ENCODE results near the gene AHCYL1. TPM values are rescaled to one million over a fixed set of nuclear protein-coding genes. Genes with fewer than 3 reads are reported as not detected.

Gene AHCYL1
- total RNA-seq, 1 experiment from 2014 or later = 92.0 TPM

DNA sequence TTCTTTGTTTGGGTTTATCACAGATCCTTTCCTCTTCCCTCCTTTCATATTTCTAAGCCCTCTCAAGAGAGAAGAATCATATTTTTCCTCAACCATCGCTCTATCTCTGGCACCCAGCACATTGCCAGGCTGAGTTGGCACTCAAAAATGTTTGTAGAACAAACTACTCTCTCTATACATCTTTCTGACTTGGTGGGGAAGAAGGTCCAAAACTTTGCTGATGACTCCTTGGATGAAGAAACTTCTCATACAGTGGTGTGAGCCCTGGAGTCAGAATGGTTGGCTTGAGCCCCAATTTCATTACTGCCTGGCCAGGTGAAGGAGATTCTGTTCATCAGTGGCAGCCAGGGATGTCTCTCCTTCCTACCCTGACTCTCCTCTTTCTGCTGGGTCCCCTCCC is 74.0 kb downstream of the AHCYL1 start (continued):
- TF ChIP-seq, protein P1, sequence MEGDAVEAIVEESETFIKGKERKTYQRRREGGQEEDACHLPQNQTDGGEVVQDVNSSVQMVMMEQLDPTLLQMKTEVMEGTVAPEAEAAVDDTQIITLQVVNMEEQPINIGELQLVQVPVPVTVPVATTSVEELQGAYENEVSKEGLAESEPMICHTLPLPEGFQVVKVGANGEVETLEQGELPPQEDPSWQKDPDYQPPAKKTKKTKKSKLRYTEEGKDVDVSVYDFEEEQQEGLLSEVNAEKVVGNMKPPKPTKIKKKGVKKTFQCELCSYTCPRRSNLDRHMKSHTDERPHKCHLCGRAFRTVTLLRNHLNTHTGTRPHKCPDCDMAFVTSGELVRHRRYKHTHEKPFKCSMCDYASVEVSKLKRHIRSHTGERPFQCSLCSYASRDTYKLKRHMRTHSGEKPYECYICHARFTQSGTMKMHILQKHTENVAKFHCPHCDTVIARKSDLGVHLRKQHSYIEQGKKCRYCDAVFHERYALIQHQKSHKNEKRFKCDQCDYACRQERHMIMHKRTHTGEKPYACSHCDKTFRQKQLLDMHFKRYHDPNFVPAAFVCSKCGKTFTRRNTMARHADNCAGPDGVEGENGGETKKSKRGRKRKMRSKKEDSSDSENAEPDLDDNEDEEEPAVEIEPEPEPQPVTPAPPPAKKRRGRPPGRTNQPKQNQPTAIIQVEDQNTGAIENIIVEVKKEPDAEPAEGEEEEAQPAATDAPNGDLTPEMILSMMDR (IDR thresholded peaks at IDR 0.05 in 2 of 3, conservative IDR thresholded peaks at IDR 0.05 in 1 of 3; ENCODE audit: borderline replicate concordance in 1 of 3, insufficient read depth in 1 of 3, low read depth in 2 of 3, low read length in 2 of 3) = no peak
- no peak for TF ChIP-seq ELF1 (IDR thresholded peaks at IDR 0.05; ENCODE audit: borderline replicate concordance, low read depth)
- TF ChIP-seq EGR1 (IDR thresholded peaks at IDR 0.05; ENCODE audit: low read depth) = no peak
- no peak for TF ChIP-seq SP1 (IDR thresholded peaks at IDR 0.05; ENCODE audit: low read depth)

- Histone ChIP-seq H2AFZ (ENCODE audit: low read depth, low read length, poor library complexity, severe bottlenecking) (no peak overlapping the region), H4K20me1 (ENCODE audit: insufficient read depth) (no peaks in the 10 kb centered on the region), H3K79me2 (ENCODE audit: insufficient read depth, low read length) (no peaks in the 10 kb centered on the region), H3K27me3 (ENCODE audit: insufficient read depth, low read length) (no peaks in the 10 kb centered on the region), H3K4me1 (ENCODE audit: control insufficient read depth in 1 of 2, insufficient read depth in 2 of 2, low read length in 2 of 2) (no peaks in the 10 kb centered on the region), H3K9me3 (ENCODE audit: control insufficient read depth in 1 of 2, insufficient read depth in 1 of 2, low read depth in 1 of 2, low read length in 2 of 2) (no peaks in the 10 kb centered on the region), H3K27ac (ENCODE audit: low read depth, low read length) (no peak overlapping the region), H3K4me2 (ENCODE audit: low read length) (no peak overlapping the region), H3K9me2 (ENCODE audit: insufficient read depth) (no peaks in the 10 kb centered on the region), H3K36me3 (ENCODE audit: control insufficient read depth in 1 of 2, insufficient read depth in 2 of 2, low read length in 2 of 2) (peaks cover 21 to 22% of the 10 kb centered on the region in 2 experiments; a peak in 3 of 4 replicates), H3K9ac (ENCODE audit: low read length) (no peak overlapping the region), H3K4me3 (replicated peaks in 1 of 2; ENCODE audit: low read depth in 1 of 2, low read length in 2 of 2) (no peak overlapping the region)
- ATAC-seq (no peak), DNase-seq (ENCODE audit: low read depth, low spot score) (no peak)
- RAD21 ChIA-PET (ENCODE audit: low non-redundant PET in 1 of 2, low total read pairs in 2 of 2, uncharacterized antibody in 2 of 2, unreplicated experiment in 2 of 2) = no interaction called here
- BruUV-seq (replicated peaks) = no TSS peak
- CTCF ChIA-PET = interaction anchor here (1.0 to 2.2 kb wide), 16 partner anchors 8 to 437 kb away, joined by 3 to 14 read pairs (median 4); partner anchors contain the start of genes AHCYL1, ALX3 and STRIP1
- POLR2A ChIA-PET = no interaction called here
- intact Hi-C loops (cut with micrococcal nuclease) = no loop called here
- TF ChIP-seq ZNF274 (IDR thresholded peaks at IDR 0.05; ENCODE audit: low read depth, low read length) (no peak), SIN3A (IDR thresholded peaks at IDR 0.05; ENCODE audit: low read depth) (no peak), SRF (IDR thresholded peaks at IDR 0.05; ENCODE audit: low read depth) (no peak), EZH2 (IDR thresholded peaks at IDR 0.05) (no peak), POLR2A (IDR thresholded peaks at IDR 0.05; ENCODE audit: borderline replicate concordance, extremely low read depth, insufficient read depth, insufficient read length) (no peak), POLR2AphosphoS5 (IDR thresholded peaks at IDR 0.05; ENCODE audit: low read depth, low read length) (no peak), ZFX (IDR thresholded peaks at IDR 0.05) (no peak), YY1 (IDR thresholded peaks at IDR 0.05; ENCODE audit: extremely low read depth, insufficient replicate concordance, low read depth, low read length) (no peak)
- TF ChIP-seq, protein P2, sequence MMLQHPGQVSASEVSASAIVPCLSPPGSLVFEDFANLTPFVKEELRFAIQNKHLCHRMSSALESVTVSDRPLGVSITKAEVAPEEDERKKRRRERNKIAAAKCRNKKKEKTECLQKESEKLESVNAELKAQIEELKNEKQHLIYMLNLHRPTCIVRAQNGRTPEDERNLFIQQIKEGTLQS (IDR thresholded peaks at IDR 0.05) = no peak
- TF ChIP-seq, protein P3, sequence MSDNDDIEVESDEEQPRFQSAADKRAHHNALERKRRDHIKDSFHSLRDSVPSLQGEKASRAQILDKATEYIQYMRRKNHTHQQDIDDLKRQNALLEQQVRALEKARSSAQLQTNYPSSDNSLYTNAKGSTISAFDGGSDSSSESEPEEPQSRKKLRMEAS (IDR thresholded peaks at IDR 0.05) = no peak
Measured at GRCh38 chr1:110059133-110059863, 74.7 kb downstream of the AHCYL1 start.
